Transverse colon (tissue), 3 donors: ENCODE data around the gene FHOD1.

Source experiments
- CTCF ChIP-seq, 5 experiments: fragments of 200-600 bp in 3 of 5; fragments of 450-650 bp in 2 of 5; sonication (generic) in 3 of 5; IDR thresholded peaks; 1 replicate in 2 of 5; 2 replicates in 3 of 5; pipeline ENCODE4 v1.5.1; 2016 to 2017; ENCODE audit warnings: antibody characterized with exemption in 5 of 5, inconsistent platforms in 3 of 5, mild to moderate bottlenecking in 2 of 5, moderate library complexity in 1 of 5
- EP300 ChIP-seq: sonication (generic); formaldehyde crosslinking; IDR thresholded peaks from one replicate; pipeline ENCODE4 v1.6.1; 2017; ENCODE audit warnings: antibody characterized with exemption, low read depth
- POLR2A ChIP-seq: fragments of 450-650 bp; IDR thresholded peaks from one replicate; pipeline ENCODE4 v1.6.1; 2016; ENCODE audit warnings: antibody characterized with exemption, mild to moderate bottlenecking, moderate library complexity

DNA sequence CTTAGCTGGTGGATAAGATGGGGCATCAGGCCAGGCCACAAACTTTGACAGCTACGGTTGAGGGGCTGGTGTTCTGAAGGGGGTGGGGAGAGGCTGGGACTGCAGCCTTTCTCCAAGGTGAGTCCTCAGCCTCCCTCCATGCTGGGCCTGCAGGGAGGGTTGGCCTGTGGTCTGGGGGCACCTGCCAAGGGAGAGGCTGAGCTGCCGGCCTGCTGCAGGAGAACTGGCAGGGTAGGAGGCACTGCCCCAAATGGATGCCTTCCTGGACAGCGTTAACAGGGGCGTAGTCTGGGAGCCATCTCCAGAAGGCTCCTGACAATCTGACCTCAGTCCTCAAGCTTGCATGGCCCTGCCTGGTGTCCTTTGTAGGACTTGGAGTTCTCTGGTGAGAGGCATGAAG is 43.2 kb downstream of the FHOD1 start:
- TF ChIP-seq POLR2A = no peak
- no peak for TF ChIP-seq EP300
- TF ChIP-seq CTCF (IDR thresholded peaks at IDR 0.05) = no peak
